ENCODE measurements around the gene PDE6B.

GRCh38 chr4:676871-677235 is 51.5 kb downstream of the PDE6B start:
- no peak for TF ChIP-seq POLR2AphosphoS5 (IDR thresholded peaks at IDR 0.05; ENCODE audit: borderline replicate concordance, low read depth, low read length)
- TF ChIP-seq EZH2 (IDR thresholded peaks at IDR 0.05) = no peak
- TF ChIP-seq FOXP2 (optimal IDR thresholded peaks at IDR 0.05; ENCODE audit: control extremely low read depth, extremely low read length, insufficient read depth) = no peak
